Breast epithelium (tissue), 3 donors: Measurements from ENCODE around the gene SIX5.

Source experiments
- POLR2A ChIP-seq: fragments of 450-650 bp; IDR thresholded peaks from one replicate; pipeline ENCODE4 v1.6.1; 2016; ENCODE audit warnings: antibody characterized with exemption, mild to moderate bottlenecking, moderate library complexity
- TF ChIP-seq, protein P1 (sequence below), 3 donors: fragments of 450-650 bp; IDR thresholded peaks; one replicate each; pipeline ENCODE4 v1.5.1; 2016 to 2017; ENCODE audit warnings: antibody characterized with exemption in 3 of 3, mild to moderate bottlenecking in 3 of 3, moderate library complexity in 3 of 3

DNA sequence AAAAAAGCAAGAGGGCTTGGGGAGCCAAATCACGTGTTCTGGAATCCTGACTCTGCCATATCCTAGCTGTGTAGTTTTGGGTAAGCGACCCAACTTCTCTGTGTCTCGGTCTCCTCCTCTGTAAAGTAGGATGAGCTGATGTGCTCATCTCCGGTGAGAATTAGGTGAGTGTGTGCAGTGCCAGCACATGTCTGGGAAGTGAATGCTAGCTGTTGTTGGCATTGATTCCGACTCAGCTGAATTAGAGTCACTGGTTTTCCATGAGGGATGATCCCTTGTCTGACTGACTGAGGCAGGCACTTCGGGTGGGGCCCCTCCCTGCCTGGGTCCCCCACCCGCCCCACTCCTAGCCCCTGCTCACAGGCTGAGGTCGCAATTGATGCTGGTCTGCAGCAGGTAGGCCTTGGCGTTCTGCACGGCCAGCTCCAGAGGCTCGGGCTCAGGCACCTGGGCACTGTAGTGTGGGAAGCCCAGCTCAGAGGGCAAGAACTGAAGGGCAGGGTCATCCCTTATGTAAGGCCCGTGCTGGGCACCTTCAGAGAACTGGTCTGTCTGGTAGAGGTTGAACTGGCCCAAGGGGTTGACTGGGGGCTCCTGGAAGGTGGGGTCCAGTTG, 45.2 kb upstream of the SIX5 start:
- TF ChIP-seq, protein P1, sequence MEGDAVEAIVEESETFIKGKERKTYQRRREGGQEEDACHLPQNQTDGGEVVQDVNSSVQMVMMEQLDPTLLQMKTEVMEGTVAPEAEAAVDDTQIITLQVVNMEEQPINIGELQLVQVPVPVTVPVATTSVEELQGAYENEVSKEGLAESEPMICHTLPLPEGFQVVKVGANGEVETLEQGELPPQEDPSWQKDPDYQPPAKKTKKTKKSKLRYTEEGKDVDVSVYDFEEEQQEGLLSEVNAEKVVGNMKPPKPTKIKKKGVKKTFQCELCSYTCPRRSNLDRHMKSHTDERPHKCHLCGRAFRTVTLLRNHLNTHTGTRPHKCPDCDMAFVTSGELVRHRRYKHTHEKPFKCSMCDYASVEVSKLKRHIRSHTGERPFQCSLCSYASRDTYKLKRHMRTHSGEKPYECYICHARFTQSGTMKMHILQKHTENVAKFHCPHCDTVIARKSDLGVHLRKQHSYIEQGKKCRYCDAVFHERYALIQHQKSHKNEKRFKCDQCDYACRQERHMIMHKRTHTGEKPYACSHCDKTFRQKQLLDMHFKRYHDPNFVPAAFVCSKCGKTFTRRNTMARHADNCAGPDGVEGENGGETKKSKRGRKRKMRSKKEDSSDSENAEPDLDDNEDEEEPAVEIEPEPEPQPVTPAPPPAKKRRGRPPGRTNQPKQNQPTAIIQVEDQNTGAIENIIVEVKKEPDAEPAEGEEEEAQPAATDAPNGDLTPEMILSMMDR (IDR thresholded peaks at IDR 0.05) = no peak
- TF ChIP-seq POLR2A = no peak
